Skin epidermis (tissue), 12 donors: ENCODE results near the gene TMPRSS3.
A peak's percentile ranks its signal among the peaks of the same experiment; 100 is the strongest.
"Not testable (repeated sequence)": the region's sequence is repeated elsewhere in the genome, so short reads cannot be mapped to it uniquely, and the experiment has no call there.

Experiments used
- H3K27ac ChIP-seq, 21 experiments: fragments of 200-600 bp; sonication (generic) in 11 of 21; one replicate each; pipeline ENCODE4 v1.5.0; 2020; ENCODE audit warnings: mild to moderate bottlenecking in 3 of 21, inconsistent platforms in 2 of 21, moderate library complexity in 2 of 21
- H3K4me3 ChIP-seq, 7 experiments: fragments of 200-600 bp; sonication (generic) in 2 of 7; one replicate each; pipeline ENCODE4 v1.5.0; 2020; ENCODE audit warnings: inconsistent platforms in 2 of 7, mild to moderate bottlenecking in 2 of 7, moderate library complexity in 1 of 7

Gene TMPRSS3

DNA sequence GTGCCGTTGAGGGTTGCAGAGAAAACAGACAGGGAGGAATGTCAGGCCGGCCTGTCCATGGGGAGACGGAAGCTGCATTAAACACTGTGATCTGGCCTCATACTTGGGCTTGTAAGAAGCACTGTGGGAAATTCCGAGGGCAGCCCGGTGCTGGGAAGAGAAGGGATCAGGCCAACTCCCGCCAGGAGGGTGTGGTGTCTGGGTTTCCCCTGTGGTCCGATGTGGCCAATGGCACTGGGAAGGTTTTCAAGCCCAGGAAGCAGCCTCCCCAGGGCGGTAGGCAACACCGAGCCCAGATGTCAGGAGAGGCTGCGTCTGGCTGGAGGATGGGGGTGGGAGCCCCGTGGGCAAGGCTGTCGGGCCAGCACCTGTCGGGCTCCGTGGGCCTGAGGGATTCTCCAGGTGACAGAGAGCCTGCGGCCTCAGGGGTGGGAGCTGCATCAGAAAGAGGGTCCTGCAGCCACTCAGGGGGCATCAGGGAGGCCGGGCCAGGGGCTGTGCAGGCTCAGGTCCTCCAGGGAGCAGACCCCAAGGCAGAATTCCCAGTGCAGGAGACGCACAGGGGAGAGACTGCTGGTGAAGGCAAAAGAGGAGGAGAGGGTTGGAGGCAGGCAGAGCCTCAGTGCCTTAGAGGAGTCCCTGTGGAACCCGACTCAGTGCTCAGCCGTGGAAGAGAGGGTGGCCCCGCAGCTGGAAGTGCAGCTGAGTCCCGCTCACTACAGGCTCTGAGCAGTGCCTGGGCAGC is 16.2 kb upstream of the TMPRSS3 start:
- Histone ChIP-seq H3K4me3 (no peak overlapping the region), H3K27ac (peak overlapping the region in 3 of 21 experiments; percentile 56 to 62 (median 57))

GRCh38 chr21:42411197-42411869 is 15.5 kb upstream of the TMPRSS3 start:
- Histone ChIP-seq H3K4me3 (no peak overlapping the region), H3K27ac (peak overlapping the region in 3 of 21 experiments; percentile 56 to 62 (median 57))

DNA sequence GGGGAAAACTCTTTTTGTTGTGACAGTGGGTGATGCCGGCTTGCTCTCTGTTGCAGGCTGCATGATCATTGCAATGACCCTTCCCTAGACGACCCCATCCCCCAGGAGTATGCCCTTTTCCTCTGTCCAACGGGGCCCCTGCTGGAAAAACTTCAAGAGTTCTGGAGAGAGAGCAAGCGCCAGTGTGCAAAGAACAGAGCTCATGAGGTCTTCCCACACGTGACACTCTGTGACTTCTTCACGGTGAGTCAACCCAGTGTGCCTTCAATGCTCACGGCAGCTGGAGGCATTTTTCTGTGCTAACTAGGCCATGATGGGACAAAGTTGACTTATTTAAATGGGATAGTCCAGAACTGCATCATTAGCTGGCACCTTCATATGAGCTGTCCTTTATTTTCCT is 13.5 kb upstream of the TMPRSS3 start:
- Histone ChIP-seq H3K27ac (peak overlapping the region in 1 of 21 experiments; percentile 42), H3K4me3 (no peak overlapping the region)

- peak overlapping the region in 1 of 21 experiments; percentile 42 for H3K27ac ChIP-seq
- H3K4me3 ChIP-seq, result not testable (repeated sequence)
These were observed 12.9 kb upstream of the TMPRSS3 start for GRCh38 chr21:42408718-42409117.

DNA sequence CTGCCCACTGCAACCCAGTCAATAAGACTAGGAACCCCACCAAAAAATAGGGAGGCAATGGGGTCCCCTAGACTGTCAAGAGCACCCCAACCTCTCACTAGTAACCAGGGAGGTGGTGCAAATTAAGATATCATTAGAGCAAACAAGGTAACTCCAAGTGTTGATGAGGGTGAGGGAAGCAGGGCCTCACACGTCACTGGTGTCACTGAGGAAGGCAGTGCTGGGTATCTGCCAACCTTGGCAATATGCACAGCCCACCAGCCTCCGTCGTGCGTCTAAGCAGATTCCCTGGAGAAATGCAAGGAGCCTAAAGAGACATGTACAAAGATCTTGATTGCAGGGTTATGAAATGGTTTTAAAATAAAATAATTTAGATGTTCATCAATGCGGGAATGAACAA is 11.6 kb upstream of the TMPRSS3 start:
- H3K27ac ChIP-seq, result peak overlapping the region in 7 of 21 experiments; percentile 7 to 89 (median 72)
- H3K4me3 ChIP-seq, result no peak overlapping the region

DNA sequence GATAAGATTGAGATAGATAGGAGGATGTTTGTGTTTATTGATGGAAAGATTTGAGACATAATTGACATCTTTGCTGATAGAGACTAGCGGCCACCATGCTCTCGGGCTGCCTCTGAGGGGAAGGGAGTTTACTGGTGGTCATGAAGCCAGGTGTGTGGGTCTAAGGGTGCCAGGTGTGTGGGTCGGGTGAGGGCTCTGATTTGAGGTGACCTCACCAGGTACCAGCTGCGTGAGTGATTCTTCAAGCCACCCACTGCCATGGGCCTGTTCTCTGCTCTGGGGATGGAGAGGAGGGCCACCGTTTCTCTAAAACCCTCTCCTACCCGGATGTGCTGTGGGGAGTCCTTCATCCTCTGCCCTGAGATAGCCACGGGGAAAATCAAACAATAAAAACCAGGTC is 11.0 kb upstream of the TMPRSS3 start:
- peak overlapping the region in 1 of 7 experiments; percentile 34 for H3K4me3 ChIP-seq
- peak overlapping the region in 9 of 21 experiments; percentile 7 to 89 (median 40) for H3K27ac ChIP-seq

GRCh38 chr21:42406201-42406621 is 10.4 kb upstream of the TMPRSS3 start:
- Histone ChIP-seq H3K27ac (peak overlapping the region in 13 of 21 experiments; percentile 1 to 89 (median 60)), H3K4me3 (peak overlapping the region; percentile 2 to 34 (median 12))

DNA sequence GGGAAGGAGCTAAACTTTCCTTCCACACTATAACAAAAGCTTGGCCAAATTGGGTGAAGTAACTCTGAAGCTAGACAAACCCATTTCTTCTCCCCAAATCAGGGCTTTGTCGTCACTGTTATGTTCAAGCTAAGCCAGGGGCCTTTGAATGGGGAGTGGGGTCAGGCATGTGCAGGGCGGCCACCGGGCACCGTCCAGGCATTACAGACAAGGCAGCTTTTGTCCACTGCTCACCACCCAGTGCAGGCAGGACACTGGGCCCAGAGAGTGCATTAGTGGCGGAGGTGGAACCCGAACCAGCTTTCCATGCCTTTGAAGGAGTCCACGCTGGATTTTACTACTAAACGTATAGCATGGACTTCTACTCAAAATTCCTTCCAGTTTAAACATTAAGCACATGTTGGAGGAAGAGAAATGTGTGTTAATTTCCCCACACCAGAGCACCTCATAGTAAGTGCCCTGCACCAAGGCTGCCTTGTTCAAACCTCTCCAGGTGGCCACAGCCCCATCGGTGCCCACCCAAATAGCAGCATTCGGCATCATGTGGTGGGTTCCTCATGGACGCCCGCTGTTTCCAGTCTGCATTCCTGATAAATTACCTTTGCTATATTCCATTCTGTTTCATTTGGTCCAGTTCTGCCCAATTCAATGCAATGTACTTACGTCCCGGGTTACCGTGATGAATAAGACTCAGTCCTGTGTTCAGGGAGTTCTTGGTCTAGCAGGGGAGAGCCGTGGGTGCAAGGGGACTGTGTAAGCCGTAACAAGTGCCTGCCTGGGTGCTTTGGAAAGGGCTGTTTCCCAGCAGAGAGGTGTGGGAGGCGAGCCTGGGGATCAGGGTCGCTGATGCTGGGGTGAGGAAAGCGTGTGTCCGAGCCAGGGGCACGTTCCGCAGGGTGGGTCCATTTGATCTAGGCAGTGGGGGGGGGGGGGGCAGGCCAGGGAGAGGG is 9.5 kb upstream of the TMPRSS3 start:
- Histone ChIP-seq H3K27ac (peak overlapping the region in 14 of 21 experiments; percentile 1 to 89 (median 60)), H3K4me3 (peak overlapping the region; percentile 2 to 34 (median 12))

DNA sequence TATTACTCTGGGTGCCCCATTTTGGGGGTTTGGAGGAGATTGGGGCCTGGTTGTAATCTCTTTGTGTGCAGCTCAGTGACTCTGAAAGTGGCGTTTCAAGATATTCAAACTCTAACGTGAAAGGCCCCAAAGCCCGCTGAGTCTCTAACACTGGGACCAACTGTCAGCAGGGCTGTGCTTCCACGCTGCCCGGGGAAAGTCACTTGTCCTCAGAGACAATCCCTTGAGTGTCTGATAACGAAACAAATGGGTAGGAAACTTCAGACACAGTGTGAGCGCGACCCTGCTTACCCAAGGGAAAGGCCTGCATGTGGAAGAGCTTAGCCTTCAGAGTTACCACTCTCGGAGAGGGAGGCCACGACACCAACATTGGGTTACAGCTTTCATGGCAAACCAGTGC is 8.7 kb upstream of the TMPRSS3 start:
- peak overlapping the region in 12 of 21 experiments; percentile 4 to 89 (median 66) for H3K27ac ChIP-seq

GRCh38 chr21:42403611-42404231 is 7.9 kb upstream of the TMPRSS3 start, which contains the start of gene UBASH3A:
Gene UBASH3A, plus strand, starts transcription at chr21:42403902. Its CDS starts 44 bp downstream, at chr21:42403946.
- Histone ChIP-seq H3K4me3 (peak within 1 kb of the TSS; percentile 2 to 34 (median 11)), H3K27ac (peak within 1 kb of the TSS in 12 of 21 experiments; percentile 4 to 89 (median 66))

More for the DNA sequence above, 8.7 kb upstream of the TMPRSS3 start:
- H3K4me3 ChIP-seq, result peak overlapping the region; percentile 2 to 34 (median 11)

DNA sequence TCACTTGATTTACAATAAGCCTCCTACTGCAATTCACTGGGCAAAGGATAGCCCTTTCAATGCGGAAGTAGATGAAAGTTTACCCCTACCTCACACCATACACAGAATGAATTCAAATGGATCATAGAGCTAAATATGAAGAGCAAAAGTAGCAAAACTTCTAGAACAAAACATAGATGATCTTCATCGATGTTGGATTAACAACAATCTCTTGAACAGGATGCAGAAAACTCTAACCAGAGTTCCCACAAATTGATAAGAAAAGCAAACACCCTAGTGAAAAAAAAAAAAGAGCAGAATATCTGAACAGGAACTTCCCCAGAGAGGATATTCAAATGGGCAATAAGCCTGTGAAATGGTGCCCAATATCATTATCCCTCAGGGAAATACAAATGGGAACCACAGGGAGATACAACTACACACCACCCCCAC is 6.0 kb upstream of the TMPRSS3 start:
- no peak overlapping the region for H3K4me3 ChIP-seq
- H3K27ac ChIP-seq, result peak overlapping the region in 1 of 21 experiments; percentile 13

DNA sequence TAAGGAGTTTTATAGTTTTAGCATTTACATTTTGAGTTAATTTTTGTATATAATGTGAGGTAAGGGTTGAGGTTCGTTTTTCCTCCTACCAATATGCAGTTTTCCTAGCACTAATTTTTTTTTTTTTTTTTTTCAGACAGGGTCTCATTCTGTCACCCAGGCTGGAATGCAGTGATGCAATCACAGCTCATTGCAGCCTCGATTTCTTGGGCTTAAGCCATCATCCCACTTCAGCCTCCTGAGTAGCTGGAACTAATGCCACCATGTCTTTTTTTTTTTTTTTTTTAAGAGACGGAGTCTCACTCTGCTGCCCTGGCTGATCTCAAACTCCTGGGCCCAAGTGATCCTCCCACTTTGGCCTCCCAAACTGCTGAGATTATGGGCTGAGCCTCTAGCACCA is 5.3 kb upstream of the TMPRSS3 start:
- H3K4me3 ChIP-seq, result no peak overlapping the region
- H3K27ac ChIP-seq, result peak overlapping the region in 2 of 21 experiments; percentile 3 to 13

- Histone ChIP-seq H3K27ac (no peak overlapping the region), H3K4me3 (no peak overlapping the region)
These were observed 4.7 kb upstream of the TMPRSS3 start for GRCh38 chr21:42400525-42400924.

DNA sequence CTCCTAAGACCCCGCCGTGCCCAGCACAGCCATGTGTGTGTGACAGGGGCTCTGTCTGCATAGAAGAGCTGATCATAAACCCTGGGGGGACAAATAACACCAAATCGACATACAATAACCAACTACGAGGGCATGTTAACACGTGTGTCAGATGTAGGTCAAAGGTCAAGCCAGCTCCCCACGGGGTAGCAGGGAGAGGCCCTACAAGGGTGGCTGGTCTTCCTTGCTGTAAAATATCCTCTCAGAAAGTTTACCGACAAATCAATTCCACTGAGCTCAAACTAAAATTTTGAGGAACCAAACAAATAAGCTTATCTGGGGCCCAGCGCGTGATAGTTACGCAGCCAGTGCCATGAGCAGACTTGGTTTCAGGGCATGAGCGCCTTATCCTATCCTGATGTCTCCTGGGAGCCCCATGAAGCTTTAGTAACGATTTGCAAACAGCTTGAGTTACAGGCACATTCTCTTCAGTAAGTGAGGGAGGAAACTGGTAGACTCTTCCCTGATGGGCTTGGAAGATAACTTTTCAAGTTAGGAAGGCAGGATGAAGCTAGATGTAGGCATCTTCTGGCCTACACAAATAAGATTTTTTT is 2.7 kb upstream of the TMPRSS3 start:
- H3K27ac ChIP-seq, result no peak overlapping the region
- no peak overlapping the region for H3K4me3 ChIP-seq

DNA sequence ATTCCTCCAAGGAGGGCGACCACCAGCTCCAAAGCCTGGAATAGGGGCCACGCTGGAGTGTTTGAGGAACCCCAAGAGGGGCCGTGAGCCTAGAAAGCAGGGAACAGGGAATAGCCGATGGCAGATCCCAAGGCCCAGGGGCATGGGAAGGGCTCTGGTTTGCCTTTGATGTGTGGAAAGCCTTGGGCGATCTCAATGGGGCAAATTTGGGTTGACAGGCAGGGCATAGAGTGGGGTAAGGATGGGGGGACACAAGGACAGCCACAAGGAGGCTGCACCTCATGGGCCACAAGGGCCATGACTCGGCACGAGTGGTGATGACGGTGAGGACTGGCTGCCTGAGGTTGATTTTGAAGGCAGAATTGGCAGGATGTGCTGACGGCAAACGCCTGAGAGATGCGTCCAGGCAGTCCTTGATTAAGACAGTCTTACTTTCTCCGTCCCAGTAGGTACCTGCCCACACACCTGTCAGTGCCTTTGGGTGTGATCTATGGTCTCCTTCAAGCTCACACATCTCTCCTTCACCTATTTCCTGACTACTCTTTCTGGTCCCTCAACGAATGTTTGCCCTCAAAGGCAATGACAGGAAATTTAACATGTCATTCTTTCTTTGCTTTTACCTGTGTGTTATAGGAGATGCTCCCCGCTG is 2.0 kb upstream of the TMPRSS3 start:
- no peak overlapping the region for H3K4me3 ChIP-seq
- no peak overlapping the region for H3K27ac ChIP-seq

DNA sequence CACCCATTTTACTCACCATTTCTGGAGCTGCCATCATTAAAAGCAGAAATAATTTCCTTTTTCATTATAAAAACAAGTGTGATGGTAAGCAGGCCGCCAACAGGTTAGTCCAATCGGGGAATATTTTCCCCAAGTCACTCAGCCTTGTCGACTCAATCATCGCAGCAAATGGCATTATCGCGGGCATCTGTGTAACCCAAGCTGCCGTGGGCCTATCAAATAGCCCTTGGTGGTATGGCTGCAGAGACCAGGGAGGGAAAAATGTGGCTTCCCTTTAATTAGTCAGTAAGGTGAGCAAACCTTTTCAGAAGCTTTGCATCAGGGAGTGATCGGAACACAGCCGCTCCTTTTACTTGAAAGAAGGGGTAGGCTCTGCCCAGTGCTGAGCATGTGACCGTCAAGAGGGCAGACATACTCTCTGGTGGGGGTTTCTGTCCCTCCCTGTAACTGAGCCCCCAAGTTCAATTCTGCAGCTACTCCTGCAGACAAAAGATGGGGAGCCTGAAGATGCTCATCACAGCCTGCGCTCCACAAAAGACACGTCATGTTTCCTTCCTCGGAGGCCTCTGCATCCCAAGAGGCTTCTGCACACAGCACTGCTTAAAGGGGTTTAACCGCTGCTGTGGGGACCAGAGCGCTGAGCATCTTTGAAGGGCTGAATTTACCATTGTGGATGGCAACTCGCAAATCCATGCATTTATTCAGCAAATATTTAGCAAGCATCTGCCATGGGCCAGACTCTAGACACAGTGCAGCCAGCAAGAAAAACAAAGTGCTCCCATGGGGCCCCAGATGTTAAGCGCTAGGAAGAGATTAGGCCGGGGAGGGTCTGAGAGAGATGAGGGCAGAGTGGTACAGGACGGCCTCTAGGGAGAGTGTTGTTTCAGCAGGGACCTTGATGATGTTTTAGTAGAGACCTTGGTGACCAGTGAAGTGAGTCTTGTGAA is 1.2 kb upstream of the TMPRSS3 start:
- no peak overlapping the region for H3K4me3 ChIP-seq
- no peak overlapping the region for H3K27ac ChIP-seq

- H3K27ac ChIP-seq, result no peak overlapping the region
- H3K4me3 ChIP-seq, result no peak overlapping the region
These were observed 550 bp downstream of the TMPRSS3 start for GRCh38 chr21:42395302-42395701.
